HepG2 (cell line): Measurements from ENCODE around the gene DLG3. TPM values are rescaled to one million over a fixed set of nuclear protein-coding genes. Genes with fewer than 3 reads are reported as not detected.

ENCODE experiments used
- ARID5B ChIP-seq: IDR thresholded peaks from 2 replicates; pipeline ENCODE4 v1.4.0; 2020; ENCODE audit warnings: mild to moderate bottlenecking, missing genetic modification reagents
- ASH2L ChIP-seq: fragments of 300-600, 200-600 bp; sonication (generic); IDR thresholded peaks from 2 replicates; pipeline ENCODE4 v1.7.0; 2017; ENCODE audit warnings: low read depth, mild to moderate bottlenecking, moderate library complexity, mixed read lengths, low read length; ENCODE audit not compliant: insufficient read length
- CREB1 ChIP-seq, 2 experiments: fragments of 450-650 bp in 1 of 2; IDR thresholded peaks; 2 replicates each; pipeline ENCODE4 v1.6.1; 2016 to 2017; ENCODE audit warnings: control low read depth in 1 of 2, mild to moderate bottlenecking in 1 of 2, missing compliant biosample characterization in 1 of 2, missing genetic modification characterization in 1 of 2
- FOXK2 ChIP-seq: fragments of 450-650 bp; IDR thresholded peaks from 2 replicates; pipeline ENCODE4 v1.6.1; 2016
- FOXO1 ChIP-seq: sonication (generic); formaldehyde crosslinking; IDR thresholded peaks from 2 replicates; pipeline ENCODE4 v1.4.0; 2020; ENCODE audit warnings: missing genetic modification reagents
- KAT7 ChIP-seq: IDR thresholded peaks from 2 replicates; pipeline ENCODE4 v1.6.1; 2018; ENCODE audit warnings: borderline replicate concordance, missing compliant biosample characterization
- KDM2A ChIP-seq: sonication (generic); formaldehyde crosslinking; IDR thresholded peaks from 2 replicates; pipeline ENCODE4 v1.4.0; 2020; ENCODE audit warnings: low read depth, missing genetic modification reagents, borderline replicate concordance
- MAX ChIP-seq: IDR thresholded peaks from 2 replicates; pipeline ENCODE4 v1.6.1; 2012; ENCODE audit warnings: inconsistent platforms
- MEIS2 ChIP-seq: sonication (generic); formaldehyde crosslinking; IDR thresholded peaks from 2 replicates; pipeline ENCODE4 v1.9.0; 2021; ENCODE audit warnings: mild to moderate bottlenecking, missing genetic modification reagents
- POLR2A ChIP-seq, 2 experiments: IDR thresholded peaks; 2 replicates each; pipeline ENCODE4 v1.6.1; 2011; ENCODE audit warnings: low read depth in 2 of 2, low read length in 2 of 2, mild to moderate bottlenecking in 1 of 2, moderate library complexity in 1 of 2; ENCODE audit not compliant: insufficient read depth in 1 of 2
- REXO4 ChIP-seq: sonication (generic); formaldehyde crosslinking; IDR thresholded peaks from 2 replicates; pipeline ENCODE4 v1.8.0; 2022; ENCODE audit warnings: missing genetic modification reagents, mild to moderate bottlenecking, borderline replicate concordance
- SIX4 ChIP-seq: sonication (generic); formaldehyde crosslinking; IDR thresholded peaks from 2 replicates; pipeline ENCODE4 v1.4.0; 2020; ENCODE audit warnings: missing genetic modification reagents
- SRY ChIP-seq: sonication (generic); formaldehyde crosslinking; IDR thresholded peaks from 2 replicates; pipeline ENCODE4 v1.8.0; 2022; ENCODE audit warnings: mild to moderate bottlenecking, missing genetic modification reagents
- ZBTB21 ChIP-seq: sonication (generic); formaldehyde crosslinking; IDR thresholded peaks from 2 replicates; pipeline ENCODE4 v1.4.0; 2020; ENCODE audit warnings: missing genetic modification reagents
- ZNF430 ChIP-seq: sonication (generic); formaldehyde crosslinking; IDR thresholded peaks from 2 replicates; pipeline ENCODE4 v1.9.0; 2021; ENCODE audit warnings: mild to moderate bottlenecking, missing genetic modification reagents
- ZNF687 ChIP-seq: sonication (generic); formaldehyde crosslinking; IDR thresholded peaks from 2 replicates; pipeline ENCODE4 v1.5.1; 2020; ENCODE audit warnings: mild to moderate bottlenecking, missing genetic modification reagents, moderate library complexity
- ZNF777 ChIP-seq: sonication (generic); formaldehyde crosslinking; IDR thresholded peaks from 2 replicates; pipeline ENCODE4 v1.4.0; 2020; ENCODE audit warnings: missing genetic modification reagents
- ZSCAN30 ChIP-seq: sonication (generic); formaldehyde crosslinking; IDR thresholded peaks from 2 replicates; pipeline ENCODE4 v1.5.0; 2020; ENCODE audit warnings: mild to moderate bottlenecking, missing genetic modification reagents
- polyA plus RNA-seq, 8 experiments: library from polyadenylated mRNA; depleted of rRNA in 3 of 8; stranded (reverse) in 7 of 8; unstranded in 1 of 8; fragments of >200 nt; fragmentation: Illumina TruSeq in 4 of 8; extraction: Trizol in 4 of 8; gene quantifications; 2 replicates each; pipeline versions ENCODE4 v1.2.1 to v1.2.3, GENCODE V29; 2011 to 2016; ENCODE audit warnings: low read depth in 4 of 8, missing spikeins in 1 of 8, mixed read lengths in 1 of 8; ENCODE audit not compliant: insufficient read depth in 1 of 8
- total RNA-seq, 5 experiments: library from RNA; depleted of rRNA; stranded (reverse); fragments of >200 nt; fragmentation: Illumina TruSeq; extraction: Trizol; gene quantifications; 2 replicates each; pipeline ENCODE4 v1.2.3, GENCODE V29; 2016; ENCODE audit warnings: low read depth in 1 of 5
- TF ChIP-seq, protein P1 (sequence below): IDR thresholded peaks from 2 replicates; pipeline ENCODE4 v1.6.1; 2018; ENCODE audit warnings: missing genetic modification reagents, mild to moderate bottlenecking, missing compliant biosample characterization
- TF ChIP-seq, protein P2 (sequence below): sonication (generic); formaldehyde crosslinking; IDR thresholded peaks from 2 replicates; pipeline ENCODE4 v1.4.0; 2020; ENCODE audit warnings: missing genetic modification reagents

DLG3 gene
- total and polyA plus RNA-seq, 2 of the 13 experiments (the other 11 are each of a cell fraction or from before 2014, with no cell fraction given), result 9.9 to 19.4 TPM

GRCh38 chrX:70433848-70434351 lies 10.7 kb upstream of the DLG3 start (continued):
- TF ChIP-seq, protein P1, sequence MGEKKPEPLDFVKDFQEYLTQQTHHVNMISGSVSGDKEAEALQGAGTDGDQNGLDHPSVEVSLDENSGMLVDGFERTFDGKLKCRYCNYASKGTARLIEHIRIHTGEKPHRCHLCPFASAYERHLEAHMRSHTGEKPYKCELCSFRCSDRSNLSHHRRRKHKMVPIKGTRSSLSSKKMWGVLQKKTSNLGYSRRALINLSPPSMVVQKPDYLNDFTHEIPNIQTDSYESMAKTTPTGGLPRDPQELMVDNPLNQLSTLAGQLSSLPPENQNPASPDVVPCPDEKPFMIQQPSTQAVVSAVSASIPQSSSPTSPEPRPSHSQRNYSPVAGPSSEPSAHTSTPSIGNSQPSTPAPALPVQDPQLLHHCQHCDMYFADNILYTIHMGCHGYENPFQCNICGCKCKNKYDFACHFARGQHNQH (CRISPR knock-in tag), result 0 out of 2 replicates have a peak, but pooled peaks have one; percentile 26
- TF ChIP-seq MAX (peak; percentile 70), ASH2L (peak; percentile 64), CREB1 (IDR thresholded peaks at IDR 0.05) (peak; percentile 88), CREB1 (CRISPR knock-in tag; IDR thresholded peaks at IDR 0.05) (peak; percentile 73), REXO4 (no peak), KAT7 (CRISPR knock-in tag) (no peak), ZBTB21 (CRISPR knock-in tag) (peak; percentile 64), POLR2A (IDR thresholded peaks at IDR 0.05; ENCODE audit: insufficient read depth in 1 of 2, low read depth in 2 of 2, low read length in 2 of 2) (peak in 1 of 2 experiments; percentile 15; a peak in 1 of 4 replicates), FOXO1 (CRISPR knock-in tag) (0 out of 2 replicates have a peak, but pooled peaks have one; percentile 32), ZNF777 (0 out of 2 replicates have a peak, but pooled peaks have one; percentile 43), ARID5B (CRISPR knock-in tag) (peak; percentile 55; the same call in 1 of the 2 replicates), MEIS2 (CRISPR knock-in tag) (peak; percentile 46; the same call in 1 of the 2 replicates), SRY (CRISPR knock-in tag) (0 out of 2 replicates have a peak, but pooled peaks have one; percentile 21), ZSCAN30 (CRISPR knock-in tag) (no peak), FOXK2 (no peak), SIX4 (CRISPR knock-in tag) (no peak), ZNF687 (CRISPR knock-in tag) (peak; percentile 69), ZNF430 (CRISPR knock-in tag) (0 out of 2 replicates have a peak, but pooled peaks have one; percentile 34), KDM2A (peak; percentile 73)
- TF ChIP-seq, protein P2, sequence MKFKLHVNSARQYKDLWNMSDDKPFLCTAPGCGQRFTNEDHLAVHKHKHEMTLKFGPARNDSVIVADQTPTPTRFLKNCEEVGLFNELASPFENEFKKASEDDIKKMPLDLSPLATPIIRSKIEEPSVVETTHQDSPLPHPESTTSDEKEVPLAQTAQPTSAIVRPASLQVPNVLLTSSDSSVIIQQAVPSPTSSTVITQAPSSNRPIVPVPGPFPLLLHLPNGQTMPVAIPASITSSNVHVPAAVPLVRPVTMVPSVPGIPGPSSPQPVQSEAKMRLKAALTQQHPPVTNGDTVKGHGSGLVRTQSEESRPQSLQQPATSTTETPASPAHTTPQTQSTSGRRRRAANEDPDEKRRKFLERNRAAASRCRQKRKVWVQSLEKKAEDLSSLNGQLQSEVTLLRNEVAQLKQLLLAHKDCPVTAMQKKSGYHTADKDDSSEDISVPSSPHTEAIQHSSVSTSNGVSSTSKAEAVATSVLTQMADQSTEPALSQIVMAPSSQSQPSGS (CRISPR knock-in tag), result peak; percentile 66; the same call in 1 of the 2 replicates
